Osteocyte (in vitro differentiated cells): ENCODE results near the gene SLFN12L. TPM values are rescaled to one million over a fixed set of nuclear protein-coding genes. Genes with fewer than 3 reads are reported as not detected.
"Not testable (repeated sequence)": the region's sequence is repeated elsewhere in the genome, so short reads cannot be mapped to it uniquely, and the experiment has no call there.

Source experiments
- DNase-seq: peaks from one replicate; pipeline ENCODE4 v3.0.0; 2021; ENCODE audit warnings: mixed read lengths; ENCODE audit not compliant: unreplicated experiment; ENCODE audit errors: extremely low spot score
- H3K27ac Mint-ChIP-seq: one replicate; pipeline ENCODE4 v1.8.0; 2021; ENCODE audit warnings: mild to moderate bottlenecking, mixed read lengths; ENCODE audit not compliant: unreplicated experiment
- H3K27me3 Mint-ChIP-seq: one replicate; pipeline ENCODE4 v1.8.0; 2021; ENCODE audit warnings: mixed read lengths; ENCODE audit not compliant: unreplicated experiment
- H3K36me3 Mint-ChIP-seq: one replicate; pipeline ENCODE4 v1.8.0; 2021; ENCODE audit warnings: mixed read lengths; ENCODE audit not compliant: unreplicated experiment
- H3K4me1 Mint-ChIP-seq: one replicate; pipeline ENCODE4 v1.8.0; 2021; ENCODE audit warnings: mixed read lengths; ENCODE audit not compliant: unreplicated experiment
- H3K4me3 Mint-ChIP-seq: one replicate; pipeline ENCODE4 v1.8.0; 2021; ENCODE audit warnings: mild to moderate bottlenecking, moderate library complexity, mixed read lengths; ENCODE audit not compliant: unreplicated experiment
- H3K9me3 Mint-ChIP-seq: one replicate; pipeline ENCODE4 v1.8.0; 2021; ENCODE audit warnings: mixed read lengths; ENCODE audit not compliant: unreplicated experiment
- CTCF ChIP-seq: fragments of 200-600 bp; sonication (generic); IDR thresholded peaks from 2 replicates; pipeline ENCODE4 v1.5.0; 2021; ENCODE audit warnings: antibody characterized with exemption, mild to moderate bottlenecking, moderate library complexity
- total RNA-seq: library from RNA; stranded (reverse); gene quantifications from 2 replicates; pipeline ENCODE4 v1.2.1, GENCODE V29; 2021

The SLFN12L gene
- total RNA-seq, 1 donor from 2014 or later, result not detected

- Mint-ChIP-seq H3K27me3 (peaks cover 12% of the 10 kb centered on the region), H3K4me3 (no peak overlapping the region), H3K36me3 (no peaks in the 10 kb centered on the region), H3K27ac (no peak overlapping the region), H3K4me1 (peaks cover 16% of the 10 kb centered on the region), H3K9me3 (no peaks in the 10 kb centered on the region)
- no peak for DNase-seq
- no peak for TF ChIP-seq CTCF
These were observed 760 bp downstream of the SLFN12L start for GRCh38 chr17:35536664-35537171.

GRCh38 chr17:35535406-35535805, 2.1 kb downstream of the SLFN12L start:
- H3K9me3 Mint-ChIP-seq, H3K27ac Mint-ChIP-seq, H3K4me3 Mint-ChIP-seq, H3K36me3 Mint-ChIP-seq, H3K4me1 Mint-ChIP-seq, DNase-seq: not testable (repeated sequence)
- H3K27me3 Mint-ChIP-seq, result peaks cover 17% of the 10 kb centered on the region

DNA sequence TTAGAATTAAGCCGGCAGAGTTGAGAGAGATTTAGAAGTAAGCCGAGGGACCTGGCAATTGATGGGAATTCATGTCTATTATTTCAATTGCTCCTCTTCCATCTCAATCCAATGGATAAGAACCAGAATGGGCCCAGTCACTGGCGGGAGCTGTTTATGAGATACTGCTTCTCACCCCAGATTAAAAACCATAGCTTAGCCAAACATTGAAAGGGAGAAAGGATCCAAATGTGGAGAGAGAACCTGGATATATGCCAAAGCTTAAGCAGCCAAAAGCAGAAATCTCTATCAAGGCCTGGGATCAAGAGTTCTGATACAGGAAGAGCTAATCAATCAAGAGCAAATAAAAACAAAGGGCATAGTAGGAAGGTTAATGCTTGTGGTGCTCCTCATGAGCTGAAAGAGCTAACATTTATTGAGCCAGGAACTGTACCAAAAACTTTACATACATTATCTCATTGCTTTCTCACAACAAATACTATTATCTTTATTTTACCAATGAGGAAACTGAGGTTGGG, 2.8 kb downstream of the SLFN12L start:
- TF ChIP-seq CTCF, result no peak
- Mint-ChIP-seq H3K4me1 (peaks cover 7% of the 10 kb centered on the region), H3K27me3 (peaks cover 17% of the 10 kb centered on the region), H3K27ac (no peak overlapping the region), H3K9me3 (no peaks in the 10 kb centered on the region), H3K36me3 (no peaks in the 10 kb centered on the region), H3K4me3 (no peak overlapping the region)
- DNase-seq, result no peak

GRCh38 chr17:35531160-35531559, 6.3 kb downstream of the SLFN12L start:
- TF ChIP-seq CTCF, result no peak
- Mint-ChIP-seq H3K4me1 (peaks cover 1% of the 10 kb centered on the region), H3K9me3 (no peaks in the 10 kb centered on the region), H3K27ac (no peak overlapping the region), H3K27me3 (peaks cover 43% of the 10 kb centered on the region), H3K36me3 (no peaks in the 10 kb centered on the region), H3K4me3 (no peak overlapping the region)
- no peak for DNase-seq

DNA sequence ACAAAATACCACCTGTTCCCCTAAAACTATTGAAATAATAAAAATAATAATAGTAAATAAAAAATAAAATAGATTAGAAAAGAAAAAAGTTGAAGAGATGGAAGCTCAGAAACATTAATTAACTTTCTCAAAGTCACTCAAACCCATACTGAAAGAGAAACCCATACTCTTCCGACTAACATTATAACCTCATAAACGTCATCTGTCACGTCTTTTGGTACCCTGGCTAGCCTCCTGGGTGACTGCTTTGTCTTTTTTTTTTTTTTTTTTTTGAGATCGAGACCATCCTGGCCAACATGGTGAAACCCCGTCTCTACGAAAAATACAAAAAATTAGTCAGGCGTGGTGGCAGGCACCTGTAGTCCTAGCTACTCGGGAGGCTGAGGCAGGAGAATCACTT, 7.6 kb downstream of the SLFN12L start:
- DNase-seq, result no peak
- no peak overlapping the region for H3K27ac Mint-ChIP-seq
- peaks cover 56% of the 10 kb centered on the region for H3K27me3 Mint-ChIP-seq
- TF ChIP-seq CTCF, result no peak
- peaks cover 1% of the 10 kb centered on the region for H3K4me1 Mint-ChIP-seq
- H3K9me3 Mint-ChIP-seq, result peaks cover 5% of the 10 kb centered on the region
- no peak overlapping the region for H3K4me3 Mint-ChIP-seq
- H3K36me3 Mint-ChIP-seq, result no peaks in the 10 kb centered on the region

DNA sequence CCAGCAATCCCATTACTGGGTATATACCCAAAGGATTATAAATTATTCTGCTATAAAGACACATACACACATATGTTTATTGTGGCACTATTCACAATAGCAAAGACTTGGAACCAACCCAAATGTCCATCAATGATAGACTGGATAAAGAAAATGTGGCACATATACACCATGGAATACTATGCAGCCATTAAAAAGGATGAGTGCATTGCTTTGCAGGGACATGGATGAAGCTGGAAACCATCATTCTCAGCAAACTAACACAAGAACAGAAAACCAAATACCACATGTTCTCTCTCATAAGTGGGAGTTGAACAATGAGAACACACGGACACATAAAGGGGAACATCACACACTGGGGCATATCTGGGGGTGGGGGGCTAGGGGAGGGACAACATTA, 8.2 kb downstream of the SLFN12L start:
- H3K27ac Mint-ChIP-seq, H3K36me3 Mint-ChIP-seq, H3K9me3 Mint-ChIP-seq, H3K4me1 Mint-ChIP-seq, DNase-seq, H3K4me3 Mint-ChIP-seq: not testable (repeated sequence)
- peaks cover 56% of the 10 kb centered on the region for H3K27me3 Mint-ChIP-seq
